ENCODE measurements around the gene NOSTRIN.
"Not testable (repeated sequence)": the region's sequence is repeated elsewhere in the genome, so short reads cannot be mapped to it uniquely, and the experiment has no call there.

NOSTRIN gene

GRCh38 chr2:168819829-168820489, 17.5 kb downstream of the NOSTRIN start:
- DNase-seq: no peak

- DNase-seq: no peak
Measured at GRCh38 chr2:168821577-168821976, 19.1 kb downstream of the NOSTRIN start.

- DNase-seq: no peak
Measured at GRCh38 chr2:168821992-168822391, 19.6 kb downstream of the NOSTRIN start.

- no peak for DNase-seq
Measured at GRCh38 chr2:168825126-168825525, 22.7 kb downstream of the NOSTRIN start.

- DNase-seq: no peak
Measured at GRCh38 chr2:168830958-168831357, 28.5 kb downstream of the NOSTRIN start.

- no peak for DNase-seq
Measured at GRCh38 chr2:168831662-168832061, 29.2 kb downstream of the NOSTRIN start.

- DNase-seq: no peak
Measured at GRCh38 chr2:168835969-168836368, 33.5 kb downstream of the NOSTRIN start.

- no peak for DNase-seq
Measured at GRCh38 chr2:168841445-168841844, 39.0 kb downstream of the NOSTRIN start.

GRCh38 chr2:168843253-168843652, 40.8 kb downstream of the NOSTRIN start:
- DNase-seq: no peak

- DNase-seq: no peak
Measured at GRCh38 chr2:168848225-168848624, 45.8 kb downstream of the NOSTRIN start.

- DNase-seq: no peak
Measured at GRCh38 chr2:168849610-168850009, 47.2 kb downstream of the NOSTRIN start.

- DNase-seq: no peak
Measured at GRCh38 chr2:168850846-168851245, 48.4 kb downstream of the NOSTRIN start.

- DNase-seq: no peak
Measured at GRCh38 chr2:168851674-168852320, 49.4 kb downstream of the NOSTRIN start.

- no peak for DNase-seq
Measured at GRCh38 chr2:168852481-168852880, 50.0 kb downstream of the NOSTRIN start.

- DNase-seq: no peak
Measured at GRCh38 chr2:168853471-168853870, 51.0 kb downstream of the NOSTRIN start.

- DNase-seq: no peak
Measured at GRCh38 chr2:168854651-168855050, 52.2 kb downstream of the NOSTRIN start.

GRCh38 chr2:168855601-168856000, 53.2 kb downstream of the NOSTRIN start:
- no peak for DNase-seq

GRCh38 chr2:168858146-168858545, 55.7 kb downstream of the NOSTRIN start:
- no peak for DNase-seq

GRCh38 chr2:168867164-168867563, 64.7 kb downstream of the NOSTRIN start:
- not testable (repeated sequence) for DNase-seq

GRCh38 chr2:168870369-168870768, 67.9 kb downstream of the NOSTRIN start:
- not testable (repeated sequence) for DNase-seq

- not testable (repeated sequence) for DNase-seq
Measured at GRCh38 chr2:168870824-168871223, 68.4 kb downstream of the NOSTRIN start.

GRCh38 chr2:168874368-168875054, 72.1 kb downstream of the NOSTRIN start:
- no peak for DNase-seq

- DNase-seq: not testable (repeated sequence)
Measured at GRCh38 chr2:168882163-168882562, 79.7 kb downstream of the NOSTRIN start.

GRCh38 chr2:168884975-168885374, 82.5 kb downstream of the NOSTRIN start:
- DNase-seq: no peak
